CD14-positive monocyte (primary cell): ENCODE data around the gene WDR91. TPM values are rescaled to one million over a fixed set of nuclear protein-coding genes. Genes with fewer than 3 reads are reported as not detected.

Source experiments
- DNase-seq, 3 donors: peaks; one replicate each; pipeline ENCODE4 v3.0.0-alpha.2; 2011 to 2022
- H2AFZ ChIP-seq: 2 replicates; pipeline ENCODE4 v1.6.0; 2012; ENCODE audit warnings: mild to moderate bottlenecking, low read depth, low read length, inconsistent platforms; ENCODE audit not compliant: insufficient read depth, poor library complexity, severe bottlenecking
- H3K27ac ChIP-seq, 2 donors: 1 replicate in 1 of 2; 2 replicates in 1 of 2; pipeline ENCODE4 v1.5.1; 2012 to 2013; ENCODE audit warnings: low read length in 2 of 2, control low read depth in 1 of 2, inconsistent platforms in 1 of 2, low read depth in 1 of 2, mild to moderate bottlenecking in 1 of 2
- H3K27me3 ChIP-seq, 2 donors: one replicate each; pipeline versions ENCODE4 v1.6.0 to v1.6.1; 2011 to 2013; ENCODE audit warnings: low read length in 2 of 2; ENCODE audit not compliant: control insufficient read depth in 2 of 2, insufficient read depth in 2 of 2
- H3K36me3 ChIP-seq, 2 donors: replicated peaks in 1 of 2; 1 replicate in 1 of 2; 2 replicates in 1 of 2; pipeline versions ENCODE4 v1.5.1 to v1.6.1; 2012 to 2013; ENCODE audit warnings: low read length in 2 of 2, control low read depth in 1 of 2, inconsistent platforms in 1 of 2, mild to moderate bottlenecking in 1 of 2; ENCODE audit not compliant: insufficient read depth in 2 of 2, control insufficient read depth in 1 of 2
- H3K4me1 ChIP-seq, 2 donors: 1 replicate in 1 of 2; 2 replicates in 1 of 2; pipeline versions ENCODE4 v1.5.1 to v1.6.1; 2012 to 2013; ENCODE audit warnings: low read length in 2 of 2, control low read depth in 1 of 2, inconsistent platforms in 1 of 2, mild to moderate bottlenecking in 1 of 2, moderate library complexity in 1 of 2; ENCODE audit not compliant: insufficient read depth in 2 of 2, control insufficient read depth in 1 of 2
- H3K4me2 ChIP-seq: replicated peaks from 2 replicates; pipeline ENCODE3; 2012; ENCODE audit warnings: low read length, moderate library complexity, mild to moderate bottlenecking; ENCODE audit not compliant: poor library complexity, severe bottlenecking; ENCODE audit errors: extremely low read depth
- H3K4me3 ChIP-seq, 3 experiments: fragments of 200-600 bp in 1 of 3; sonication (generic) in 1 of 3; replicated peaks in 1 of 3; 1 replicate in 2 of 3; 2 replicates in 1 of 3; pipeline ENCODE4 v1.5.1; 2011 to 2013; ENCODE audit warnings: low read length in 3 of 3, mild to moderate bottlenecking in 3 of 3, control low read depth in 2 of 3, low read depth in 2 of 3, inconsistent platforms in 1 of 3, moderate library complexity in 1 of 3
- H3K79me2 ChIP-seq: 2 replicates; pipeline ENCODE4 v1.6.0; 2012; ENCODE audit warnings: mild to moderate bottlenecking, control low read depth, inconsistent platforms, low read length, moderate library complexity; ENCODE audit not compliant: insufficient read depth
- H3K9ac ChIP-seq: 2 replicates; pipeline ENCODE4 v1.6.0; 2017; ENCODE audit warnings: low read length, mild to moderate bottlenecking; ENCODE audit not compliant: insufficient read depth, poor library complexity, severe bottlenecking
- H3K9me3 ChIP-seq, 2 donors: replicated peaks in 1 of 2; 1 replicate in 1 of 2; 2 replicates in 1 of 2; pipeline versions ENCODE4 v1.5.1 to v1.6.1; 2012 to 2013; ENCODE audit warnings: low read length in 2 of 2, control low read depth in 1 of 2; ENCODE audit not compliant: control insufficient read depth in 1 of 2, insufficient read depth in 1 of 2
- H4K20me1 ChIP-seq: 2 replicates; pipeline ENCODE4 v1.6.0; 2012; ENCODE audit warnings: mild to moderate bottlenecking, low read length, control low read depth, moderate library complexity; ENCODE audit not compliant: insufficient read depth
- H3K27ac Mint-ChIP-seq, 7 donors: one replicate each; pipeline ENCODE4 v1.8.0; 2020; ENCODE audit warnings: mild to moderate bottlenecking in 7 of 7, mixed read lengths in 7 of 7, moderate library complexity in 6 of 7, inconsistent platforms in 2 of 7
- H3K27me3 Mint-ChIP-seq, 3 donors: one replicate each; pipeline ENCODE4 v1.8.0; 2021 to 2022; ENCODE audit warnings: low read depth in 3 of 3, mild to moderate bottlenecking in 3 of 3, mixed read lengths in 3 of 3, moderate library complexity in 3 of 3, inconsistent platforms in 1 of 3
- H3K36me3 Mint-ChIP-seq, 2 donors: one replicate each; pipeline ENCODE4 v1.8.0; 2020; ENCODE audit warnings: mixed read lengths in 2 of 2, inconsistent platforms in 1 of 2, mild to moderate bottlenecking in 1 of 2
- H3K4me1 Mint-ChIP-seq: one replicate; pipeline ENCODE4 v1.8.0; 2020; ENCODE audit warnings: mild to moderate bottlenecking, mixed read lengths
- H3K4me3 Mint-ChIP-seq, 2 donors: one replicate each; pipeline ENCODE4 v1.8.0; 2020; ENCODE audit warnings: mild to moderate bottlenecking in 2 of 2, mixed read lengths in 2 of 2, moderate library complexity in 1 of 2
- H3K9me3 Mint-ChIP-seq, 7 donors: one replicate each; pipeline ENCODE4 v1.8.0; 2020 to 2022; ENCODE audit warnings: mixed read lengths in 7 of 7, mild to moderate bottlenecking in 6 of 7, moderate library complexity in 6 of 7, inconsistent platforms in 2 of 7
- WGBS: methylation state at CpG from one replicate; pipeline ENCODE4 v1.1.5; 2013; ENCODE audit warnings: missing lambda C conversion rate; ENCODE audit not compliant: insufficient coverage; 5-methylcytosine and 5-hydroxymethylcytosine counted together
- intact Hi-C, 2 donors: fragments of 100-400 bp; cut with micrococcal nuclease; formaldehyde crosslinking; loops; one replicate each; pipeline versions ENCODE4 v1.15.0 to v1.15.1; 2023
- polyA plus RNA-seq, 3 donors: library from polyadenylated mRNA; depleted of rRNA in 1 of 3; unstranded in 2 of 3; stranded (reverse) in 1 of 3; fragments of 300-500 nt in 2 of 3; fragments of >200 nt in 1 of 3; fragmentation: Illumina TruSeq in 2 of 3; gene quantifications; 1 replicate in 2 of 3; 2 replicates in 1 of 3; pipeline ENCODE4 v1.2.3, GENCODE V29; 2012 to 2021
- TF ChIP-seq, protein P1 (sequence below): fragments of 200-600 bp; IDR thresholded peaks from one replicate; pipeline ENCODE4 v1.8.0; 2022; ENCODE audit warnings: antibody characterized with exemption, mild to moderate bottlenecking

The WDR91 gene
- polyA plus RNA-seq, 3 donors: 2.5 to 35.0 (median 3.9) TPM

DNA sequence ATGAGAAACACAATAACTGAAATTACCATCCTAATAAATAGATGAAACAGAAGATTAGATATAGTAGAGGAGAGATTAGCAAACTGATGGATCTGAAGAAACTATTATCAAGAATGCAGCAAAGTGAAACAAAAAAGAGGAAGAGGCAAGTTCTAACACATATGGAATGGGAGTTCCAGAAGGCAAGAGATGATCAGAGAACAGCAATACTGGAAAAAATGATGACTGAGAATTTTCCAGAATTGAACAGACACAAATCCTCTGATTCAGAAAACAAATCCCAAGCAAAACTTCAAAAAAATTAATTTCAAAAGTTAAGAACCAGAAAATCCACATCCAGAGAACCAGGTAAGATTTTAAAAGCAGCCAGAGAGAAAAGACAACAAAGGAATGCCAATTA is 20.6 kb downstream of the WDR91 start:
- Mint-ChIP-seq H3K27ac (no peak overlapping the region), H3K27me3 (no peaks in the 10 kb centered on the region), H3K36me3 (peaks cover 98 to 100% of the 10 kb centered on the region in 2 donors), H3K4me1 (no peaks in the 10 kb centered on the region), H3K9me3 (peaks cover 0 to 5% (median 0%) of the 10 kb centered on the region in 7 donors), H3K4me3 (no peak overlapping the region)
- H3K4me3 ChIP-seq: no peak overlapping the region
- H3K79me2 ChIP-seq: no peaks in the 10 kb centered on the region
- no peaks in the 10 kb centered on the region for H3K27me3 ChIP-seq
- peaks cover 93 to 100% of the 10 kb centered on the region in 2 donors for H3K36me3 ChIP-seq
- H3K4me1 ChIP-seq: no peaks in the 10 kb centered on the region
- TF ChIP-seq, protein P1, sequence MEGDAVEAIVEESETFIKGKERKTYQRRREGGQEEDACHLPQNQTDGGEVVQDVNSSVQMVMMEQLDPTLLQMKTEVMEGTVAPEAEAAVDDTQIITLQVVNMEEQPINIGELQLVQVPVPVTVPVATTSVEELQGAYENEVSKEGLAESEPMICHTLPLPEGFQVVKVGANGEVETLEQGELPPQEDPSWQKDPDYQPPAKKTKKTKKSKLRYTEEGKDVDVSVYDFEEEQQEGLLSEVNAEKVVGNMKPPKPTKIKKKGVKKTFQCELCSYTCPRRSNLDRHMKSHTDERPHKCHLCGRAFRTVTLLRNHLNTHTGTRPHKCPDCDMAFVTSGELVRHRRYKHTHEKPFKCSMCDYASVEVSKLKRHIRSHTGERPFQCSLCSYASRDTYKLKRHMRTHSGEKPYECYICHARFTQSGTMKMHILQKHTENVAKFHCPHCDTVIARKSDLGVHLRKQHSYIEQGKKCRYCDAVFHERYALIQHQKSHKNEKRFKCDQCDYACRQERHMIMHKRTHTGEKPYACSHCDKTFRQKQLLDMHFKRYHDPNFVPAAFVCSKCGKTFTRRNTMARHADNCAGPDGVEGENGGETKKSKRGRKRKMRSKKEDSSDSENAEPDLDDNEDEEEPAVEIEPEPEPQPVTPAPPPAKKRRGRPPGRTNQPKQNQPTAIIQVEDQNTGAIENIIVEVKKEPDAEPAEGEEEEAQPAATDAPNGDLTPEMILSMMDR: no peak
- no peaks in the 10 kb centered on the region for H4K20me1 ChIP-seq
- no peak for DNase-seq
- H3K9ac ChIP-seq: no peak overlapping the region
- no peak overlapping the region for H2AFZ ChIP-seq
- no peak overlapping the region for H3K4me2 ChIP-seq
- H3K9me3 ChIP-seq: no peaks in the 10 kb centered on the region
- no peak overlapping the region for H3K27ac ChIP-seq
- intact Hi-C loops: loop anchor here in 1 of 2 donors (5.0 kb wide), 1 partner anchor 472 kb away; the partner anchor contains the start of gene STMP1

DNA sequence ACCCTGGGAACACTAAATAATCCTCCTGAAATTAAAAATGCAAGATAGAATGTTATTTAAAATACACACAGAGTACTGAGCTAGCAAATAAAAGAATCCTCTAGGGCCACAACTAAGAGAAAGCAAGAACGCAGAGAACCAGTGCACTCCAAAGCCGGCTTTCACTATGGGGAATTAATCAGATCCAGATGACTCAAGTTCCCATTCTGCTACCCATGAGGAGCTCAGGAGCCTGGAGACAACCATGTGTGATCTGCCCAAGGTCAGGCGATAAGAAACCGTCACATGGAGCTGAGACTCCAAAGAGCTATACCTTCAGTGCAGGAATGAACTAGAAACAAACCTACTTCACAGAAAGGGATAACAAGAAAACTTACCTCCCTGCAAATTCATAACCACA is 21.4 kb downstream of the WDR91 start:
- Histone ChIP-seq H2AFZ (no peak overlapping the region), H3K4me1 (no peaks in the 10 kb centered on the region), H3K4me3 (no peak overlapping the region), H3K36me3 (peaks cover 94 to 100% of the 10 kb centered on the region in 2 donors), H3K9ac (no peak overlapping the region), H4K20me1 (no peaks in the 10 kb centered on the region), H3K4me2 (no peak overlapping the region), H3K9me3 (no peaks in the 10 kb centered on the region), H3K79me2 (no peaks in the 10 kb centered on the region), H3K27ac (no peak overlapping the region), H3K27me3 (no peaks in the 10 kb centered on the region)
- Mint-ChIP-seq H3K4me1 (no peaks in the 10 kb centered on the region), H3K27me3 (no peaks in the 10 kb centered on the region), H3K36me3 (peaks cover 99 to 100% of the 10 kb centered on the region in 2 donors), H3K9me3 (peaks cover 0 to 5% (median 0%) of the 10 kb centered on the region in 7 donors), H3K27ac (no peak overlapping the region), H3K4me3 (no peak overlapping the region)
- intact Hi-C loops: loop anchor here in 1 of 2 donors (5.0 kb wide), 1 partner anchor 472 kb away; the partner anchor contains the start of gene STMP1
- DNase-seq: no peak
- WGBS: 96% methylated on average over 4 of the region's 4 CpGs
- TF ChIP-seq, protein P1: no peak
